Measurements from ENCODE around the gene DNAH9.

Gene DNAH9

DNA sequence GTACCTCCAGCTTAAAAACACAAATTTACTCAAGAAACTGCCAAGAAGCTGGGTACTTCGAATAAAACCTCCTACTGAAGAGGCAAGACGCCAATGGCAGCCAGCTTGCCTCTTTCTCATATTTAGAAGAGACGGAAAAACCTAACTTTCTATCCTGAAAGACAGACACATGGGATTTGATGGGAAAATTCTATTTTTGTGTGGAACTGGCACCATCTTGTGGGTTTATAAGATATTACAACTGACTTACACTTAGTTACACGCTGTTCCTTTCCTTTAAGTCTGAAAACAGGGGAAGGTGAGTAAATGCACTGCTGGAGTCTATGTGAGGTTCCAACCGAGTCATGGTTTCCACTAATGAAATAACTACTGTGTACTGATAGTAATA, 388.7 kb downstream of the DNAH9 start:
- DNase-seq (ENCODE audit: low spot score) = no peak
- no peak for TF ChIP-seq CTCF (IDR thresholded peaks at IDR 0.05; ENCODE audit: extremely low read depth, missing control alignments)

DNA sequence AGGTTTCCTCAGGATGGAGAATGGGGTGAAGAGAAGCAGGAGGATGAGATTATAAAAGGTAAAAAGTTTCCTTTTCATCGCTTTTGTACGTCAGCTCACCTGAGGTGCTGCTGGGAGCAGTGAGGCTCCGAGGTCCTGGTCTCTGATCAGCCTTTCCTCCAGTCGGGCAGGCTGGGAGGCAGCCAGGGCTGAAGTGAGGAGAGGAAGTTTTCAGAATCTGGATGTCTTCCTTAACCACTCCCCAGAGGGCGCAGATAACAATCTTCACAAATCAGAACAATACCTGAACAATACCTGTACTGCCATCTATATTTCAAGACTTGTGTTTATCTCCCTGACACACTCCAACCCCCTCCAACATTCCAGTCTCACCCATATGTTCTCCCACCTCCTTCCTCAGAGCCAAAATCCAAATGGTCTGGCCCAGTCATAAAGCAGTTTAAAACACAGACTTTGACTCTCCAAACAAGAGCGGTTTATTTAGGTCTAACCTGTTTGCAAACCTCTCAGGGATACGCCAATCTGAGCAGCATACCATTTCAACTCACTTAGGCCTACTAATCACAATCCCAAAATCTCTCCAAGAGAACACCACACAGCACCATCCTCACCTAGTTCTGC, 392.2 kb downstream of the DNAH9 start:
- DNase-seq (ENCODE audit: low spot score) = no peak
- TF ChIP-seq CTCF (IDR thresholded peaks at IDR 0.05; ENCODE audit: extremely low read depth, missing control alignments) = no peak

DNA sequence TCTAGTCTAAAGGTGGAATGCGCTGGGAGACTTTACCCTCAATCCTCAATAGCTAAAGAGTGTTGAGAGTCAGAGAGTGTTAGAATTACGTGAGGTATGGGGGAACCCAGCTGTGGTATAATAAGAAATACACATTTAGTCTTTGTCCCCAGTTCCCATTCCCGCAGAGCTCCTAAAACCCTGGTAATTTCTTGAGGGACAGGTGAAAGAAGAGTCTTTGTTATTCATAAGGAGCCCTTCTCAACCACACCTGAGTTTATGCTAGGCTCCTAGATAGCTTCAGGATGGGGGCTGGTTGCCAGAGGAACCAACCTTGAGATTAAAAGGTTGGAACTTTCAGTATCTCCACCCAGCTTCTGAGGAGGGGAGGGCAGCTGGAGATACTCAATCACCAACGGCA, 393.2 kb downstream of the DNAH9 start:
- TF ChIP-seq CTCF (IDR thresholded peaks at IDR 0.05; ENCODE audit: extremely low read depth, missing control alignments) = no peak
- DNase-seq (ENCODE audit: low spot score) = no peak

- TF ChIP-seq CTCF (IDR thresholded peaks at IDR 0.05; ENCODE audit: extremely low read depth, missing control alignments) = no peak
- DNase-seq (ENCODE audit: low spot score) = peak; percentile 53
These were observed 398.5 kb downstream of the DNAH9 start for GRCh38 chr17:11996722-11997146.

DNA sequence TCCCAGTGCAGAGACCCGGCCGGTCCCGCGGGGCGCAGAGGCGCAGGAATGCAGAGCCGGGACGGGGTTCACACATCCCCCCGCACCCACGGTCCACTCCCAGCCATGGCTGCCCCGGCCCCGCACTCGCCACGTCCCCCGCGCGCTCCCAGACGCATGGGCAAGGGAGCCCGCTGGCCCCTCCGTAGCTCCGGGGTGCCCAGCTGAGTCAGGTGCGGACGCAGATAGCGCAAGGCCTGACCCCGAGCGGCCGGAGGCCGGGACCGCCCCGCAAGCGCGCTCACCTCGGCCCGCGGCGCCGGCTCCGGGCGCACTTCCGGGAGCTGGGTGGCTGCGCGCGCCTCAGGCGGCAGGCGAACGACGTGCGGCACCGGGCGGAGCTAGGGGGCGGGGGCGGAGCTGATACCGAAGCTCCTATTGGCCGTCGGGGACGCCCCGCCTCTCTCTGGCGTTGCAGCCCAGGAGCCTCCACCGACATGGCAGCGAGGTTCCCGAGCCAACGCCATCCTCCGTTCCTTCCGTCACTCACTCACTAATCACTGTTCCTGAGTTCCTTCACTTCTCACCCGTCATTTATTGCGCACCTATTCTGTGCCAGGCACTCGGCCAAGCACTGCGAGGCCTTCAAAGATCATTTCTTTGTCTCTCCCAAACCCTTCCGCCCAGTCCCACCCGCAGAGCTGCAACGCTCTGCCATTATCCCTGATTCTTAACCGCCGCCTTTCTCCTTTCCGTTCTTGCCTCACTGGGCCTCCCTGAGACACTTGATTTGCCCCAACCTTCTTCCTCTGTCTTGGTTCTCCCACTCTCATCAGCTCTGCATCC, 399.1 kb downstream of the DNAH9 start, which contains the start of gene ZNF18:
Gene ZNF18, minus strand, starts transcription at position 329 of the 825 bp plus-strand sequence. CDS start 4,646 bp downstream, outside the sequence.
- no peak for TF ChIP-seq CTCF (IDR thresholded peaks at IDR 0.05; ENCODE audit: extremely low read depth, missing control alignments)
- peak; percentile 97 for DNase-seq (ENCODE audit: low spot score)

DNA sequence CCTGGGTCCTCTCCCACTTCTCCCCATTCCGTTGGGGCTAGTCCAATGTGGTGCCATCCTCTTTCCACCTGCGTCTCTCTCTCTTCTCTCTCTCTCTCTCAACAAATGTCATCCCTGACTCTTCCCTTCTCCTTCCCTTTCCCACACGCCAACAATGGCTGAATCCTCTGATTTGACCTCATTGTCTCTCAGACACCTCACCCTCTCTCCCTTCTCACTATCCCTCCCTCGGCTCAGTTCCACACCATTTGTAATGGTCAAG, 399.6 kb downstream of the DNAH9 start:
- TF ChIP-seq CTCF (IDR thresholded peaks at IDR 0.05; ENCODE audit: extremely low read depth, missing control alignments) = no peak
- DNase-seq (ENCODE audit: low spot score) = no peak

GRCh38 chr17:11999696-12000095, 401.4 kb downstream of the DNAH9 start:
- TF ChIP-seq CTCF (IDR thresholded peaks at IDR 0.05; ENCODE audit: extremely low read depth, missing control alignments) = no peak
- DNase-seq (ENCODE audit: low spot score) = no peak
